Effector CD8-positive, alpha-beta T cell (primary cell): ENCODE measurements around the gene CALML4.
"Not testable (repeated sequence)": the region's sequence is repeated elsewhere in the genome, so short reads cannot be mapped to it uniquely, and the experiment has no call there.

Experiments used
- DNase-seq: peaks from one replicate; lab custom pipeline; 2025; lab: John Stamatoyannopoulos, UW

The CALML4 gene

GRCh38 chr15:68208136-68208535 is 3.0 kb upstream of the CALML4 start:
- no peak for DNase-seq

DNA sequence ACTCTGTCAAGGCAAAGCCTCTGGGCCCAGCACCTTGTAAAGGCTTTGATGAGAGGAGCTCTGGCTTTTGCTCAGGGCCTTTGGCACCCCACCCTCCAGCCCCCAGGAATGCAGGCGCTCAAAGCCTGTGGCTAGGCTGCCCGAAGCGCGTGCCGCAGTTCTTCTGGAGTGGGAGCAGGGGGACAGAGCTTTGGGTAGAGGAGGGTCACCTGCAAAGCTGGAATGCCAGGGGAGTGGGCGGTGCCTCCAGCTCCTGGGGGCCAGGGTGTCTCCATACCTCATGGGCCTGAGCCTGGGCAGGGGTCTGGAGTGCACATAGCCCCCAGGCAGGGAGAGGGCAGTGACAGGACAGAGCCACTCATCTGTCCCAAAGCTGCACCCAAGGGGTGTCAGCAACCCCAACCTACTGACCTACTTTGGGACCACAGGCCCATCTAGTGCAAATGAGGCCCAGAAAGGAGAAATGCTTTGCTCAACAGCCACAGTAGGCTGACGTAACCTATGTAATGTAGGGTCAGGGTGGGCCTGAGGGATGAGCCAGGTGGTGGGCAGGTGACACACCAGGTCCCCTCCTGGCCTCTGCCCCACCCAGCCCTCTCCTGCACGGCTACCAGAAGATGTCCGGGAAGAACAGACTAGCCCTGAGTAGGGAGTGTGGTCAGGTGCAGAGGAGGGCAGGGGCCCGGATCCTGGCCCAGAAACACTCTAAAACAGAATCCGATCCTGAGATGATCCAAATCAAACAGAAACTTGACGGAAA is 2.2 kb upstream of the CALML4 start:
- DNase-seq, result no peak

GRCh38 chr15:68206711-68207151 is 1.6 kb upstream of the CALML4 start:
- no peak for DNase-seq

DNA sequence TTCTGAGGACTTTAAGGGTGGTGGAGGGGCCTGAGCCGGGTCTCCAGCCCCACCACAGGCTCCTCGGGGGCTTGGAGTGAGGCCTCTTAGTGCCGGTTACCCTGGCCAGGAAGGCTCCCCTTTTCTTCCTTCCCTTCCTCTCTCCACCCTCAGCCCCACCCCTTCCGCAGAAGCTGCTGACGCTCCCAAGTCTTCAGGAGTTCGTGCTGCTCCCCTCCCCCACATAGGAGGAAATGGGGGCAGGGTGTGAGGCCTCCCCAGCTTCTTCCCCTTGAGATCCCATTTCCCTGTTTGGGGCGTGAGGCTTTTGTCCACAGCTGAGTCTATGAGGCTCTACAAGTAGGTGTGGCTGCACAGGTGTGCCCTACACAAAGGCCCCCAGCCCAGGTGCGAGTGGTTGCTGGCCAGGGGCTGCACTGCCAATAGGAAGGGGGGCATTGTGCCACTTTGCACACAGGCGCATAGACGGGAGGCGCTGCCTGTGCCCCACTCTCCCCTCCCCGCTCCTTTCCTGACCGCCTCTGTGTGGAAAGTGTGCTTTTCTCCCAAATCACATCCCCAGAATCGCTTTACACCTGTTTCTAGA is 915 bp upstream of the CALML4 start:
- no peak for DNase-seq

DNA sequence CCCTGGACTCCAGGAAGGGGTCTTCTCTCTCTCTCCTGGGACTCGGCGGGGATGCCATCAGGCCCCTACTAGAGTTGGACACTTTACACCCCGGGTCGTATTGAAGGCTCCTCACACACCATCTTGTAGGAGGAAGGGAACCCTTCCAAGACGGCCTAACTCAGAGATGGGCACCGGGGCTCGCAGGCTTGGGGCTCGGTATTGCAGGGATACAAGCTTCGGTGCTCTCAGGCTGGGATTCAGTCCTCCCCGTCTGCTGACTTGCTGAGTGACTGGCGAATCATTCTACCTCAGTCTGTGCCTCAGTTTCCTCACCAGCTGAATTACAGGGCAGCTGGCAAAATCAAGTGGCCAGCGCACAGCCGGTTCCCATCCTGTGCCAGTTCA is 419 bp upstream of the CALML4 start:
- no peak for DNase-seq

DNA sequence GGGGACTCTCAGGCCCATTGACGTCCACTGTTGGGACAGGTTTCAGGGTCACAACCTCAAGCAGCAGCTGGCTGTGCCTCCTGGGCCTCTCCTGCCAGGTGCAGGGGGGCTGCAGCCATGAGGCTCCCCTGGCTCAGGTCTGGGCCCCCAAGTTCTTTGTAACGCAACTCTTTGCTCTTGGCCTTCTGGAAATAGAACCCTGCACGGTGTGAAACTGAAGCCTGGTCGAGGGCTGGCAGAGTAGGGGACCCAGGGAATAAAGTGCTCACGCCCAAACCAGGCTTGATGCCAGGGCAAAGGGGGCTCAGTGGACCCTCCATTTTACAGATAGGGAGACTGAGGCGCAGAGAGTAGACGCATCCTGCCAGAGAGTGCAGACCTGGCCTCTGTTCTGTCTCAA is 771 bp downstream of the CALML4 start:
- no peak for DNase-seq

- no peak for DNase-seq
These were observed 1.2 kb downstream of the CALML4 start for GRCh38 chr15:68203956-68204355.

DNA sequence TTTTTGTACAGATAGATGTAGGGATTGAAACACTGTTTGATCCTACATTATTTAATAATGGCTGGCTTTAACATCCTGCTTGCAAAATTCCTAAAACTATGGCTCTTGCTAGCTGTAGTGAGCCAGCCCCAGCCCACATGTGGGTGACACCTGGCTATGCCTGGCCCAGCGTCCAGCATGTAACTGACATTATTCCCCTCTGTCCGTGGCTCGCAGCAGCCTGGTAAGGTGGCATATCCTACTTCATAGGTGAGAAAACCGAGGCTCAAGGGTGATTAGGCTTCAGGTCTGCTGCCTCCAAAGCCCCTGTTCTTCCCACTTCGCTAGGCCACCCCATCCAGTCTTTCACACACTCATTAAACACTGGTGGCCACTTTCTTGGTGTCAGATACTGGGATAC is 1.6 kb downstream of the CALML4 start:
- DNase-seq, result no peak

DNA sequence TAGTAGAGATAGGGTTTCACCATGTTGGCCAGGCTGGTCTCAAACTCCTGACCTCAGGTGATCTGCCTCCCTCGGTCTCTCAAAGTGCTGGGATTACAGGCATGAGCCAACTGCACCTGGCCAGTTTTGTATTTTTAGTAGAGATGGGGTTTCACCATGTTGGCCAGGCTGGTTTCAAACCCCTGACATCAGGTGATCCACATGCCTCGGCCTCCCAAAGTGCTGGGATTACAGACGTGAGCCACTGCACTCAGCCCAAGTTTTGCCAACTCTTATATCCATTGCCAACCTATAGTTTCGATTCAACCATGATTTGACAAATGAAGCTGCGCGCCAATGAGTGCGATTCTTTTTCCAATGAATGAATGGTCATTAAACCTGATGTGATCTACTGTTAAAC is 2.1 kb downstream of the CALML4 start:
- DNase-seq, result not testable (repeated sequence)

DNA sequence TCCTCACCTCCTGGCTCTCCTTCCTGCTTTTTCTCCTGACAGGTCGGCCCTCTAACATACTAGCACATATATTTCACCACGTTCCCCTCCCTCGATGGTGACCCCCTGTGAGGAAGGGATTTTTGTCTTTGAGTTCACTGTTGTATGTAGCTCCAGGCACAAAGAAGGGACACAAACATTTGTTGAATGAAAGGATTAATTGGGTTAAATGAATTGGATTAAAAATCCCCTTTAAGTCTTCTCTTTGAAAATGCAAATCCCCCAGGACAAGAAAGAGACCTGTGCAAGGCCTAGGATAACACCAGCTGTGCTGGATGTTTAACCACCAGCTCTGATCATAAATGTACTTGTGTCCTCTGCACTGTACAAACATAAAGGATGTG is 3.3 kb downstream of the CALML4 start:
- DNase-seq, result no peak

- no peak for DNase-seq
These were observed 3.8 kb downstream of the CALML4 start for GRCh38 chr15:68201153-68201878.

DNA sequence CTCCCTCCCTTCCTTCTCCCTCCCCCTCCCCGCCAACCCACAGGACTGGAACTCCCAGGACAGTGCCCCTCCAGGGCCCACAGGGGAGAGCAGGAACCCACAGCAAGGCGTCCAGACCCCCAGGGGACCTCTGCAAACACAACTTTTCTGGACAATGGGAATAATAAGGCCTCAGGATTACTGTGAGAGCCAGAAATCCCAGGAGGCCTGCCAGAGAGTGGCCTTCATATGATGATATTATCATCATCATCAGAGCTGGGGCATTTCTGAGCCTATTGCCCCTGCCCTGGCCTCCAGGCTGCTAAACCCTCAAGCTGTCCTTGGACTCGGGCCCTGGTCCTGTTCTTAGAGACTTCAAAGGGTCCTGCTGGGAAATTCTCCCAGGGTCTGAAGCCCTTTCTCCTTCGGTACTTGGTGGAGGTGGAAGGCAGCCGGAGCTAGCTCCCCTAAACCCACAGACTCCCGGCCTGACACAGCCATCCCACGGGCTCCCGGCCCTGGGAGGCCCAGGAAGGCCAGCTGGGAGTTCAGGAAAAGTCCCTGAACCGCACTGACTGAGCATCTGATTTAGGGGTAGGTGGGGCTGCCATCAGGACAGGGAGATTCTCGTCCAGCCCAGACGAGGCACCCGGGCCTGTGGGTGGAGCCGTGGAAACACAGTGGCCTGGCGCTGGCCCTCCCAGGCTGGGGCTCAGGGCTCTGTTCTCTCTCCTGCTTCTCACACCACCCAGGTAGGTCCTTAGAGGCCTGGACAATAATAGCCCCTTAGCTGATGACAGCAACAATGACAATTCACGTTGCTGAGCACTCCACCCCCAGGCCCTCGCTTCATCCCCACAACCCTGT is 4.9 kb downstream of the CALML4 start:
- no peak for DNase-seq

- no peak for DNase-seq
These were observed 5.8 kb downstream of the CALML4 start for GRCh38 chr15:68199340-68199739.

DNA sequence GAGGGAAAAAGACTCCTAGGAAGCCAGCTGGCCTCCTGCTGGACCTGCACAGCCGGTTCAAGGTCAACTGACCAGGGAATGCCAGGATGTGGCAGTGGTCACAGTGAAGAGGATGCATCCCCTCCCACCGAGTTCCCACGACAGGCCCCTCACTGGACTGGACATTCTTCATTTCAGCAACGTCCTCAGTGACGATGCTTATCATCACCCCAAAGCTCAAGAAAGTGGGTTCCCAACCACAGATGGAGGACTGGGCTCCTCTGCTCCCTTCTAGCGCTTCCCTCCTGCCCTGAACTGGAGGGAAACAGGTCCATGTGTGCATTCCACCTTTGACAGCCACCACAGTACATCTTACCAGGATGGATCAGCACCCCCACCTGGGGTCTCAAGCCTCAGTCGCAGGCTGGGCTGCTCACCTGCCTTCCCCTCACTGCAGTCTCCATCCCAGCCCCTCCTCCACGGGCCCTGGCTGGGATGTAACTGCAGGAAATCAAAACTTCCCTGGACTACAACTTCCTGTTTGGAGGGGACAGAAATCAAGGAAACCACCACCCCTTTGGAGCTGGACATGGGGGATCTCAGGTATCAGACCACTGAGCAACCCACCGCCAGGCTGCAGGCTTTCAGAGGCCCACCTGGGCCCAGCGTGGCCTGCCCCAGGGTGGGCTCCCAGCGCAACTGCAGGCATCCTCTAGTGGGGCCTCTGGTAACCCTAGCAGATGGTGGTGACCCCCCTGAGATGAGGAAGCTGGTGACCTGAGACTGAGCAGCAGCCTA is 7.3 kb downstream of the CALML4 start:
- no peak for DNase-seq

DNA sequence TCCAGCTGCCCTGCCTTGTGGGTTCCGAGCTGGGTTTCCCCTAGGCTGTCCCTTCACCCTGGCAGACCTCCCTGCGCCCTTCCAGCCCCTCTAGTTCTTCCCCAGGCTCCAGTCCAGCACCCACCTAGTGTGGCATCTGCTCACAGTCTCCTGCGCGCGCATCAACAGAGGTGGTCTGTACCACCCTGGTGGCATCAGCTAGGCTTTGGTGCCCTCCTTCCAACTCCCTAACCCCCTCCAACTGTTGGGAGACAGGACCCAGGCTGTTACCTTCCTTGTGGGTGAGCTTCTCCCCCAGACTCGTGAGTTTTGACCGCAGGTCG is 8.0 kb downstream of the CALML4 start:
- DNase-seq, result no peak

- no peak for DNase-seq
These were observed 8.5 kb downstream of the CALML4 start for GRCh38 chr15:68196445-68197169.

GRCh38 chr15:68195336-68196112 is 9.6 kb downstream of the CALML4 start:
- no peak for DNase-seq

GRCh38 chr15:68192804-68193486 is 12.2 kb downstream of the CALML4 start:
- no peak for DNase-seq

GRCh38 chr15:68192117-68192516 is 13.0 kb downstream of the CALML4 start:
- DNase-seq, result no peak

DNA sequence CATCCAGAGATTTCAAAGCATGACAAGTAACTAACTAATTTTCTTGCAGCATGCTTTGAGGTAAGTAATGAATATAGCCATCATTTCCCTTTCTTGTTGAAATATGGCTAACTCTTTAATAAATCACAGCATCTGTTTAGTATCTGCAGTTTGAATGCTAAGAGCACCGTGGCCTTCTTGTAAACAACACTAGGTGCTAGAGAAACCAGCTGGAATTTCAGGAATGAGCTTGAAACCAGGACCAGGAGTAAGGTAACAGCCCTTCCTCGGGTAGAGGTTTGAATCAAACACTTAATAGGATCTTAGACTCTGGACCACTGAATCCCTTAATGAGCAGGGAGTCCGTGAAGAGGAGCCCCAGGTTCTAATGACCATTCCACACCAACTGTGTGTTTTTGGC is 13.6 kb downstream of the CALML4 start:
- DNase-seq, result no peak
